GM18502 (cell line): ENCODE results near the gene ZBTB20.

Experiments used
- ATAC-seq: cut with Tn5 transposase; IDR thresholded peaks from one replicate; pipeline ENCODE4 v1.9.1; 2021; ENCODE audit warnings: mild to moderate bottlenecking; ENCODE audit not compliant: unreplicated experiment, poor library complexity

ZBTB20 gene

DNA sequence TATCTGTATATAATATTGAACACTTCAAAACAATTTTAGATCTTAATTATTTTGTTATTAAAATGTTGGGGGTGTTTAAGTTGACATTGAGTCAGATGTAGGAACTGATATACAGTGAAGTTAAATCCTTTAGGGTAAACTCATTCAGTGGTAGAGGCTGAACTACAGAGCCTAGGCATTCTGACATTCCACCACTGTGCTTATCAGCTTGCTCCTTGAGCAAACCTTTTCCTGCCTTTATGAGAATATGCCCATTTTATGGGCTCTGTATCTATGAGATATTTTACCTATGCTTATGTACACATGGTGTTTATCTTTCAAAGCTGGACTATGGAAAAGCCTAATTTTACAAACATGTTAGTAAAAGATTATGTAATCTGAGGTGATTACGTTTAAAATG lies 407.5 kb downstream of the ZBTB20 start:
- ATAC-seq: no peak

DNA sequence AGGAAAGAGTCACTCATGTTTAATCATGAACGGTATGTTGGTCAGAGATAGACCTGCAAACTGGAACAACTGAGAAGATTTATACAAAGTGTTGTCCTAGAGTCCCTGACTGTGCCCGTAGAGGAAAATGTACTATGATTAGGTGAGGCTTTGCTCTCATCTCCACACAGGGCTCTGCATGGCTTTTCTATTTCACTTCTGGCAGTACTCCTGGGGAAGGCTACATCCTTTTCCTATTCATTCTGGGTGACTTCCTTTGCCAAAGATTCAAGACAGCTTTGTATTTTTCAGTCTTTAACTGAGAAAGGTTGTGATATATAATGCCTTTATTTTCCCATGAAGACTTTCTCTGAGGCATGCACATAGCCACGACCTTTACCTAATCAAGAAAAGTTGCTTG lies 414.7 kb downstream of the ZBTB20 start:
- no peak for ATAC-seq

DNA sequence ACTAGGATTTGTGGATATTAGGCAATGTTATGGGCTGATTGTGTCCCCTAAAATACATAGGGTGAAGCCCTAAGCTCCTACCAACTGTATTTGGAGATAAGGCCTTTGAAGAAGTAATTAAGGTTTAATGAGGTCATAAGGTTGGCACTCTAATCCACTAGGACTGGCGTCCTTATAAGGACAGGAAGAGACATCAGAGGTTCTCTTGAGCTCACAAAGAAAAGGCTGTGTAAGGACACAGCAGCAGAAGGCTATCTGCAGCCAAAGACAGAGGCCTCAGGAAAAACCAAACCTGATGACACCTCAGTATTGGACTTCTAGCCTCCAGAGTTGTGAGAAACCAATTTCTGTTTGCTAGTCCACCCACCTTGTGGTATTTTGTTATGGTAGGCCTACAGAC lies 416.7 kb downstream of the ZBTB20 start:
- no peak for ATAC-seq

DNA sequence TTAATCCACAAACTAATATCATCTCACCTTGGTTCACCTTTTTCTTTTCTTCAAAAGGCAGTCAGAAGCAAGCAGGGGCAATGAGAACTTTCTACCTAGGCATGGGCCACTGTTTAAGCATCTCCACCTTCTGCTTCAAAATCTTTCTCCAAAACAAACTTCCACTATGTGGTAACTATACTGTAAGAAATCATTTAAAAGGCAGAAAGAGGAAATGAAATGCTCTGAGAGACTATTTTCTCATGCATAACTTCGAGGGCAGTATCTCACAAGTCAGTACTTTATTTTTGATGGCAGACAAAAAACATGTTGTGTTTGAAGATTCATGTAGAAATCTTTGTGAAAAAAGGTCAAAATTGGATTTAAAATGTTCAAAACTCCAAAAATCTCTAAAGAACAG lies 419.7 kb downstream of the ZBTB20 start:
- ATAC-seq: peak; percentile 56

DNA sequence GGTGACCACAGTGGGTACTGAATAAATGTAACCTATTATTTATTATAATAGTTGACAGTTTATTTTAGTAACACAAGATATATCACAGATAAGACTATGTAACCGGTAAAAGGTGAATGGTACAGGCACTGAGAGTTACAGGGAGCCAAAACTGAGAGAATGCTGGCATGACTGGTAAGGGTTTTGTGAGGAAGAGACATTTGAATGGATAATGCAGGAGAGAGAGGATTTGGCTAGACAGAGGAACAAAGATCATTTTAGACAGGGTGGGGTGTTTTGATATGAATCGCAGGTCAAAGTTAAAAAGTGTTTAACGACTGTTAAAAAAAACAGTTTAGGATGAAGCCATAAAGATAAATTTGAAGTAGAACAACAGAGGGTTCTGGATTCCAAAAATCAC lies 421.1 kb downstream of the ZBTB20 start:
- ATAC-seq: no peak

DNA sequence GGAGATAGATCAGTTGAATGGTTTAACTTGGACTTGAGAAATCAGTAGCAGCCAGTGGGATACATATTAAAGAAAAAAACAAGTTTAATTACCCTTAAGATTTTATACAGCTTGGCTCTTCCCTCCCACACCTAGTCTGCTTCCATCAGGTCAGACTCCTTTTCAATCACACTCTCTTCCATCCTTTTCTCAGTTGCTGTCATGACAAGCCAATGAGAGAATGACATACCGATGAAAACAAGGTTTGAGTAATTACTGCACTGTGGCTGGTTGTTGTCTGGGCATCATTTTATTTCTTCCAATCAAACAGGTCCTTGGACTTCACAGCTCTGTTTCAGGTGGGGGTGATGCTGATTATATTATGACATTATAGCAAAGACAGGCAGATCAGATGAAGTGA lies 424.6 kb downstream of the ZBTB20 start:
- no peak for ATAC-seq

DNA sequence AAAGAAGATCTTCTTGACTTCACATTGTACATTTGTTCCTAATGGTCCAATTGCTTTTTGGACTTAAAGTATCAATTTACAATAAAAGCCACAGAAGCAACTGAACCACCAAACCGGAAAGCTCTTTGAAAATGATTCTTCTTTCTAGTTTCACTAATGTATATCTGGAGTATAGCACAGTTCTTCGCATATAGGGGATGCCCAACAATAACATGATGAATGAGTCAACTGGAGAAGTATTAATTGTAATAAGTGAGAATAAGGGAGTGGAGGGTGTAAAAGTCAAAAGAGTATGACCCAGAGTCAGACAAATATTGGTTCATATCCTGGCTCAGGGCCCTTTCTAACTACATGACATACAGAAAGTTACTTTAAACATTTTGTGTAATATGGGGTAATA lies 425.2 kb downstream of the ZBTB20 start:
- ATAC-seq: peak; percentile 80

DNA sequence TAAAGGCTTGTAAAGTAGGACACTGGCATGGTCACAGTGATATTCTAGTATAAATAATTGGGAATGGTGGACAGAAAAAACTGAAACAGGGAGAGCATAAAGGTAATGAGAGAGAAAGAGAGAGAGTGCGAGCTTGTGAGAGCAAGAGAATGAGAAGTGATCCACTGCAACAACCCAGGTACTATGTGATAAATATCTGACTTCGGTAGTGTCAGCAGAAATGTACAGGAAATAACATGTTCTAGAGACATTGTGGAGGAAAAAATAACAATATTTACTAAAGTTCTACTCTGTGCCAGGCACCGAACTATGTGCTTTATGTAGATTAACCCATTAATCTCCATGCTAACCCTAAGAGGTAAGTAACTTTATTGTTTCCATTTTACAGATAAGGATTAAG lies 425.9 kb downstream of the ZBTB20 start:
- no peak for ATAC-seq

DNA sequence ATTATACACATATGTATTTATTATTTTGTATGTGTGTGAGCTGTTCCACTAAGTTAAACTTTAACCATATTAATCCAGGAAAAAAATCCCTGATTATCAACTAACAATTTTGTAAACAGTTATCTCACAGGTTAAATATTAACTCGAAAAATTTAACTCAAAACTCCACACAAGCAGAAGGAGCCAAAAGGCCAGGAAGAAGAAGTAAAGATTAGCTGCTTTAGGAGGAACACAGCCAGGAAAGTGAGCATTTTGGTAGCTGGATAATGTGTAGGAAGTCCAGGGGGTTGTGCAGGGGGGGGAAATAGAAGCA lies 428.2 kb downstream of the ZBTB20 start:
- no peak for ATAC-seq

DNA sequence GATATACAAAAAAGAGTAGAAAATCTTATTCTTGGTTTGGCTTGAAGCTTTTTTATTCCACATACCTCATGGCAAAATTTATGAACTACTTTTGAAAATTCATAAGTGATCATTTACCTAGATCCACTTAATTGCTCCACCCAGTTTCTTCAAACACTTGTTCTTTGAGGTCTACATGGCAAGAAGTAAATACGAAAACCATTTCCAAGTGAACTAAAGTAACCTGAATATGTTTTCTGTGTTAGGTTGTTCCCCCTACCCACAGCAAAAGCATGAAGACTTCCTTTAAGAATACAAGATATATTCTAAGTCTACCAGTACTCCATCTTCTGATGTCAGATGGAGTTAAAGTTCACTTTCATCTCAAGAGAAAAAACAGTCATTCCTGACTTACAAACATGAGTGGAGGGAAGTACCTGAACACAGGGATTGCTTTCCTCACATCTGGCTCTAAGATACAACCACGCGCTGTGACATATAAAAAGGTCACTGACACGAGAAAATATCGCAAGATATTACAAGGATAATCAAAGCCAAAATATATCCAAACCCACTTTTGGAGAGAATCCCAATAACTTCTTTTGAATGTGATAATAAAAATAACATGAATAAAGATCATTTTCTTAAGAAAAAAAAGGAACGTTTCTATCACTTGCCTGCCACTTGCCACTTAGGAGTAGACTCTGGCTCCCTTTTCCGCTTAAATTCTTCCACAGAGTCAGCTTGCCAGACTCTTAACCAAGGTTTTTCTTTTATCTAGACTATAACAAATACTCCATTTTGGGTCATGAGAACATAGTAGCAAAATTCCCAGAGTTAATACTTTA lies 428.8 kb downstream of the ZBTB20 start:
- no peak for ATAC-seq

DNA sequence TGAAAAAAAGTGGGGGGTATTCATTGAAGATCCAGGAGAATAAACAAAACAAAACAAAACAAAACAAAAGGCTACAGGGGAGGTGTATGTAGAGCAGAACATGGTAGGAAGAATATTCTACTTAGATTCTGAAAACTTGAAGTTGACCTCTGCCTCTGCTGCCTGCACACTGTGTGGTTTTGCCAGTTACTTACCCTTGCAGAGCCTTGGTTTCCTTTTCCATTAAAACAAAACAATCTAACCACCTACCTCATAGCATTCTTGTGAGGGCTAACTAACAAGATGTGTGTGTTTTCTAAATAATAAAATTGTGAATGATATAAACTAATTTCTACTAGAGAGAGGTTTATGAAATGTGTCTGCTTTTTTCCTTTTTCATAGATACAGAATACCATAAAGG lies 430.2 kb downstream of the ZBTB20 start:
- no peak for ATAC-seq

DNA sequence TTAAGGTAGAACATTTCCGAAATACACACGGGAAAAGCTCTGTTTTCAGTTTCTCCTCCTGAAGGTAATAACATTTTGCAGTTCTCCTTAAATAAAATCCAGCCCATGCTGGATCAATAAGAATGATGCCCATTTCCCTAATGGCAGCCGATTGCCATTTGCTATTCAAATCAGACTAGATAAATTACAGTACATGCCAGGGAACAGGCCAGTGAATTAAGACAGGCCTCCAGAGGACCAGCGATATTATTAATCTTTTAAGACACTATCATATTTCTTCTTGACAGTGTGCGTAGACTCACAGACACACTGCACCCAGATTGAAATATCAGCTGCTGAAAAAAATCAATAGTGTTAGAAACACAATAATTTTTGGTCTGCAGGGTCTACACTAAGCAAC lies 431.0 kb downstream of the ZBTB20 start:
- no peak for ATAC-seq

DNA sequence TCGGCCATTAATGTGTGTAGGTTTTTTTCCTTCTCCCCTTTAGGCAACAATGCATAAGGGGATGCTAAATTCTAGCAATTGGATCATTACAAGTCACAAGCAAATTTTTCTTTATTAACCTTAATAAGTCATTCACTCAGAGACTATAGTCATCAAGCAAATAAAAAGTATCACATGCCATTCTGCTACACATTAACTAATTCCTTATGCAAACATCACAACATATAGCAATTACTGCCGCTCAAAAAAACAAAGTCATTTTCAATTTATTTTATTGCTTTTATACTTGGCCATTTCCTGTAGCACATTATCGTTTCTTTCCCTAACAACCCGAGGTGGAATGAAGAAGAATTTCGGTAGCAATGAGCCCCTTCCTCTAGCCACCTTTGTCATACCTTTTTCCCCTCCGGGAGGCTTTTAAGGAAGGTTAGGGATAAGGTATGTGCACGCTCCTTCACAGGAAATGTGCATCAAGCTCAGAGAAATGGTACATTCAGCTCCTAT lies 432.1 kb downstream of the ZBTB20 start:
- ATAC-seq: no peak

DNA sequence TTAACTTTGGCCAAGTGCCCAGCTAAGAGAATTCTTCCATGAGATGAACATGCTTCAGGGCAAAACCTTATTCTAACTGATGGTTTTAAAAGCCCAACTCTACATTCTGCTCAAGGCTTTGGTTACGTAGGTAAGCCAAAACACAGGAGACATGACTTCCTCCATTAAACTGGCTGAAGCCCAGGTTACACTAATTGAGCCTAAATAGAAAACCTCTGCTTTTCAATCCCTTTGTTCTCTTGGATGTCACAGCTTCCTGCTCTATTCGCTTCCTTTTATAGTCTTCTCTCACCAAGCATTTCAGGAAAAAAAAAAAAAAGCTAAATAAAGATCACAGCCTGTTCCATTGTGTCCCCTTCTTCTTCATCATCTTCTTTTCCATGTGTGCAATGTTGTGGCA lies 432.9 kb downstream of the ZBTB20 start:
- no peak for ATAC-seq

DNA sequence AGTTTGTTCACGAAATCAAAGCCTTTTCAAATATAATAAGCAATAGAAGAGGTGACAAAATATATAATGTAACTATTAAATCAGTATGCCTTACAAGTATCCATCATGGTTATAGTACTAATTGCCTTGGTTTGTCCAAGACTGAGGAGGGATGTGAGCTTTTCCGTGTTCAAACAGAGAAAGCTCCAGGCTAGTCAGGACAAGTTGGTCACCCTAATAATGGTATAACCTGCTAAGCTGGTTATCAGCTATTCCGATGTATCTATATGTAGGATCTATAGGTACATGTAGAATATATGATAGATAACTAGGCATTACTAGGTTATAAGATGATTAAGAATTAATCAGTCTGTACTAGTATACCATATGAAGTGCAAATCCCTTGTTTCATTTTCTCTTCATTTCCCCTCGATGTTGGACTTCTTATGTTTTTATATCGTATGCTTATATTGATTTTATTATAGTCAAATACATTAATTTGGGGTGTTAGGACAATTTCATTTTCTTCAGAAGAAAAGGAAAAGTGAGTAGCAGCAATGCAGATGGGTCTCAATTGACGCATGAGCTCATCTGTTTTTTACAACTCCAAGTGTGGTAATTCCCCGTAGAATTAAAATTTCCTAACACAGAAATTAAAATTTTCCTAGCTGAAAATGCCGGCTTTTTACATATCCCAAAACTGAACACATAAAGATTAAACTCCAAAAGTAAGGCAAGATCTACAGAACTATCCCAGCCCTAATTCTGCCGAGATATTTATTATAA lies 434.2 kb downstream of the ZBTB20 start:
- no peak for ATAC-seq

DNA sequence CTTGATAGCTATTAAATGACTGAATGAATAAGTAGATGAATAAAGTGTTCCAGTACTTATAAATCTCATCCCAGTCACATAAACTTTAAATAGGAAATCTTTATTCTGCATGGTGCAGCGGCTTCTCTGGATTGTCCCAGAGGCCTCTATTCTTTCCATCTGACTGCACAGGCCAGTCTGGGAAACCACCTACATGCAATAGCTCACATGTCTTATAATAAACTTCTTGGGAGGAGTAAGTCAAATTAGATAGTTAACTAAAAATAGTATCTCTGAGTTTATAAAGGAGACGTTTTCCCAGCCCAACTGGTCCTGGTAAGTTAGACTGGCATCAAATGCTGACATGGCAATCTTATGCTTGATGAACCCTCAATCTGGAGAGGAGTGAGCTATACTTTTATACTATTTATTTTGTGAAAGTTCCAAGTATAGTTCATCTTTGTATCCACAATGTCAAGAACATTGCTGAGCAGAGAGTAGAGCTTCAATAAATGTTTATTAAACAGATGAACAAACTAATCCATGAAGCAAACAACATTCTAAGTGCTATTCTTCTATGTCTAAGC lies 435.7 kb downstream of the ZBTB20 start:
- ATAC-seq: no peak

DNA sequence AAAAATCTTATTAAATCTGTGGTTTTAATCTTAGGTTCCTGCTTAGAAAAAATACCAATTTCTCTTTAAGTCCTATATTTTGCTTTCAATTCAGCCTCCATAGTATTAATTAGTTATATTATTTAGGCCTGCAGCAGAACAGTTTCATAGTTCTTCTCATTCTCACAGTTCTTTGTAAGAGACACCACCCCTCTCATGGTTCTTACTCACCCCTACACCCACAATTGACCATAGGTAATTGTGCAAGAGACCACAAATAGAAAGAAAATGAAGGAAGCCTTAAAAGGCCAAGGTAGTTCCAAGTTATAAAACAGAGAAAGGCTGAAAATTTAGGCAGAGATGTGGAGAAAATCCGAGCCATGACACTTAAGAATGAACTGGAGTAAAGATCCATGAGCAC lies 438.0 kb downstream of the ZBTB20 start:
- no peak for ATAC-seq

DNA sequence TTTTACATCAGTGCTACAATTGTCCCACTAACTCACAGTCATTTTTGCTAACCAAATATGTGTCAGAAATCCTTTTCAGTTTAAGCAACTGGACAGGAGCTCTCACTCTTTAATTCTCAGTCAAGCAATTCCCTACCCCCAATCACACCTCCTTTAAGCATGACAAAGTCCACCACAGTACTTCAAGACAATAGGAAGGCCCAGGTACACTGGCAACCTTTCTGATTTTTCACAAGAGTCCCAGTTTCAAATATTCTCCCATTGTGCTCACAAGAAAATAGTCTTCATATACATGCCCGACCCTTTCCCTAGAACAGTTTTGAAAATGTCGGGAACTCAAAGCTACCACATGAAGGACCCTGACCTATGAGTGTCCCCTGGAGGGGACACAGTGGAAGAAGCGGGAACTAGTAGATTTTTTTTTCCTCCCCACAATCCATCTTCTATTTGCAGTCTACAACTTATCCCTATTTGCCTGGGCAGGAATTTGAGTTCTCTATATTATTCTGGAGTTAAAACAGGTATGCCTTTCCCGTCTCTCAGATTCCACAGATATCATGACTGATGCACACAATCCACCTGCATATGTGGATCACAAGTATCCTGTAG lies 439.7 kb downstream of the ZBTB20 start:
- ATAC-seq: no peak

DNA sequence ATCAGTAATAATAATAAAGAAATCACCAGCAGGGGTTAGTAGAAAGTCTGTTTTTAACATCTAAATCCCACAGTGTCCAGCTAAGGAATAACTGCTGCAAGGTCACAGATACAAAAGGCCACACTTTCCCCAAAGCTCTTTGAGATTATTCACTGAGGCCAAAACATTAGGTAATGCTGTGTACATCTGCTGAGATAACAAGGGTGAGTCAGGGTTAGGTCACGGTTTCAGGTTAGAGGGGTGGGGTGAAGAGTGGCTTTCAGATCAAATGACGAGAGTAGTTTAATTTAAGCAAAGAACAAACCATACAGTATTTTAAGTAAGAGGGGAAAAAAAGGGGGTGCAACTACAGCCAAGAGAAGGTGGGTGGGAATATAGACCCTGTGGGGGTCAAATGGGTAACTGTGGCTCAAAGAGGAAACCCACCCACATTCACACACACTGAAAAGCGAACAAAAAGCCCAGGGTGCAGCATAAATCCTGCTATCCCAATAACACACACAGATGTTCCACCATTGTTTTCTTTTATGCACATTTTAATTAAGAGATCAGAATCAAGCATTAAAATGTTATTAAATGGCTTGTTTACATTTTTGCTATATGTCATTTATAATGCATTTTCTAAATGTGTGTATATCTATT lies 440.4 kb downstream of the ZBTB20 start:
- no peak for ATAC-seq

DNA sequence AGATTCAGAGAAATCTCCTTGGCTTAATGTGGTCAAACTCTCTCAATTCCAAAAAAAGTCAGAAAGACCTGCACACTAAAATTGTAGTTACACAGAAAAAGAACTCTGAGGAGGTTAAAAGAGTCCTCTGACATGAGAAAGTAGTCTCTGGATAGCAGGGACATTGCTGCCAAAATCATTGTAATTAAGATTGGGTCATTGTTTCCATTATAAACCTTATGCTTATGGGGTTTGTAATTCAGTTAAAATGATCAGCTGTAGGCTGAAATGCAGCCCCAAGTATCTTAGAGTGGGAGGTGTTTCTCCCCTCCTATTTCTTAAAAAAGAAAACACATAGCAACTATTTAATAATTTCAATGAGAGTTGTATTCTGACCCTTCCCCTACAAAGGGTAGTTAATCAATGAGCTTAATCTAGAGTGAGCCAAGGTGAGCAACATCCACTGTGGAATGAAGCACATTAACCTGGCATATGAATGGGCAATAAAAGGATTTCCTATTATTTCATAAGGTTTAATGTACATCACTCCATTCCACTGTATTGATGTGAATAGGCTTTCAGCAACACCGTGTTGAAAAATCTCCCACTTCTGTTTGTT lies 446.4 kb downstream of the ZBTB20 start:
- ATAC-seq: no peak
